GM12873 (cell line): ENCODE data around the gene PIGT.

Experiments
- TF ChIP-seq, protein P1 (sequence below): IDR thresholded peaks from 2 replicates; pipeline ENCODE4 v1.5.1; 2012; ENCODE audit warnings: low read depth, mild to moderate bottlenecking, moderate library complexity, low read length, control low read depth; ENCODE audit not compliant: insufficient read depth; ENCODE audit errors: missing control alignments

The PIGT gene

DNA sequence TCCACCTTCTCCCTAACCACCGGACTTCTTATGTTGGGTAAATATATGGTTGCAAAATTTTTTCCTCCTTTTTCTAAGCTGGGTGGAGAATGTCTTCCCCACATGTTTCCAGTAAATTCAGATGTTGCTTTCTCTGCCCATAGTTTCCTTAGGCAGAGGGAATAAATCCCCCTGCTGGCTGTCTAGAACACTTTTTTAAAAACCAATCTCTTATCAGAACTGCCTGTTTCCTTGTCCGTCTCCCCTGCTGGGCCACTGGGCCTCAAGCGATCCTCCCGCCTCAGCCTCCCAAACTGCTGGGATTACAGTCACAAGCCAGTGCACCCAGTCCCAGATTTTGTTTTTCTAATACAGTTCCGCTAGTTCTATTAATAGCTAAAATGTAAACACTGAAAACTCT is 43.7 kb downstream of the PIGT start:
- TF ChIP-seq, protein P1, sequence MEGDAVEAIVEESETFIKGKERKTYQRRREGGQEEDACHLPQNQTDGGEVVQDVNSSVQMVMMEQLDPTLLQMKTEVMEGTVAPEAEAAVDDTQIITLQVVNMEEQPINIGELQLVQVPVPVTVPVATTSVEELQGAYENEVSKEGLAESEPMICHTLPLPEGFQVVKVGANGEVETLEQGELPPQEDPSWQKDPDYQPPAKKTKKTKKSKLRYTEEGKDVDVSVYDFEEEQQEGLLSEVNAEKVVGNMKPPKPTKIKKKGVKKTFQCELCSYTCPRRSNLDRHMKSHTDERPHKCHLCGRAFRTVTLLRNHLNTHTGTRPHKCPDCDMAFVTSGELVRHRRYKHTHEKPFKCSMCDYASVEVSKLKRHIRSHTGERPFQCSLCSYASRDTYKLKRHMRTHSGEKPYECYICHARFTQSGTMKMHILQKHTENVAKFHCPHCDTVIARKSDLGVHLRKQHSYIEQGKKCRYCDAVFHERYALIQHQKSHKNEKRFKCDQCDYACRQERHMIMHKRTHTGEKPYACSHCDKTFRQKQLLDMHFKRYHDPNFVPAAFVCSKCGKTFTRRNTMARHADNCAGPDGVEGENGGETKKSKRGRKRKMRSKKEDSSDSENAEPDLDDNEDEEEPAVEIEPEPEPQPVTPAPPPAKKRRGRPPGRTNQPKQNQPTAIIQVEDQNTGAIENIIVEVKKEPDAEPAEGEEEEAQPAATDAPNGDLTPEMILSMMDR = peak; percentile 18

DNA sequence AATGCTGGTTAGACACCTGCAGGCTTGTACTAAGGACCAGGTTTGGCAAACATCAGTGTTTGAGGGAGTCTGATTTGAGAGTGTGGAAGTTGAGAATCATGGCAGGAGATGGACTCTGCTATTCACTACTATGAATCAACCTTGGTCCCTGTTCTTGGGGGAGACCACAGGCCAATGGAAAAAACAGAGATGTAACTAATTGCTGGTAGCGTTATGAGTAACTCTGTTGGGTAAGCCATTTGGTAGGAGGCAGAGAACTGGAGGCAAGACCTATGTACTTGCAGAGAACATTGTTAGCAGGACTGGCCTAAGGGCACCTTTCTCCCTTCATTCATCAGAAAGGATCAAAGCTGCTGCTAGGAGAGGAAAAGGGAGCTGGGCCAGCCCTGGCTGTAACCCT is 45.3 kb downstream of the PIGT start:
- TF ChIP-seq, protein P1 = no peak

DNA sequence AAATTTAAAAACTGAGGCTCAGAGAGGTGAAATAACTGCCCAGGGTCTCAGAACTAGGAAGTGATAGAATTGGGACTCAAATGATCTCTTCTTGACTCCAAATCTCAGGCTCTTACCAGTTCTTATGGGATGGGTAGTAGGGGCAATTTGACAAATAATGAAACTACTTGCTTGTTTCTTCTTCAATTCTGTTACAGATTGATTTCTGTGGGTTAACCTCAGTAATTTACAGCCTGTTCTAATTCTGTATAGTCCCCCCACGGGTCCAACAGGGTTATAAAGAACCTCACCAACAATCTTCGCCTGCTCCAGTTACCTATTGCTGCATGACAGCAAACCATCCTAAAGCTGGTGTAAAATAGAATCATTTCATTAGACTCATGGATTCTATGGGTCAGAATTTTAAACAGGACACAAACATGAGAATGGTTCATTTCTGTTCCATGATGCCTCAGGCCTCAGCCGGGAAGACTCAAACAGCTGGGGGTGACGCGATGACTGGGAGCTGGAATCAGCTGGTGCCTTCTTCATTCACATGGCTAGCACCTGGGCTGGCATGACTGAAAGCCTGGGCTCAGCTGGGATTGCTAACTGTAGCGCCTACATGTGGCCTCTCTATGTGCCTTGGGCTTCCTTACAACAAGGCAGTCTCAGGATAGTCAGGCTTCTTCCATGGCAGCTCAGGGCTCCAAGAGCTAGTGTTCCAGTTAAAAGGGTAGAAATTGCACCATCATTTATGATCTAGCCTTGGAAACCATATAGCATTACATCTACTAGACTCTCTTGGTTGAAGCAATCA is 47.0 kb downstream of the PIGT start:
- TF ChIP-seq, protein P1 = no peak

DNA sequence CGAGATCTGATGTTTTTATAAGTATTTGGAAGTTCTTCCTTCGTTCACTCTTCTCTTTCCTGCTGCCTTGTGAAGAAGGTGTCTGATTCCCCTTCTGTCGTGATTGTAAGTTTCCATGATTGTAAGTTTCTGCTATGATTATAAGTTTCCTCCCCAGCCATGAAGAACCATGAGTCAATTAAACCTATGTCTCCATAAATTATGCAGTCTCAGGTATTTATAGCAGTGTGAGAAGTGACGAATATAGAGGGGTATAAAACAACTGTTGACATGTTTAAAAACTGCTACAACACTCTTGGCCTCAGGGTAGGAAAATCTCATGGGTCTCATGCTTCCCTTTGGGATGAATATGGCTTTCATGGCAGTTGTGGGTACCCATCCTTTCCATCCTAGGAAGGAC is 47.8 kb downstream of the PIGT start:
- TF ChIP-seq, protein P1 = no peak

DNA sequence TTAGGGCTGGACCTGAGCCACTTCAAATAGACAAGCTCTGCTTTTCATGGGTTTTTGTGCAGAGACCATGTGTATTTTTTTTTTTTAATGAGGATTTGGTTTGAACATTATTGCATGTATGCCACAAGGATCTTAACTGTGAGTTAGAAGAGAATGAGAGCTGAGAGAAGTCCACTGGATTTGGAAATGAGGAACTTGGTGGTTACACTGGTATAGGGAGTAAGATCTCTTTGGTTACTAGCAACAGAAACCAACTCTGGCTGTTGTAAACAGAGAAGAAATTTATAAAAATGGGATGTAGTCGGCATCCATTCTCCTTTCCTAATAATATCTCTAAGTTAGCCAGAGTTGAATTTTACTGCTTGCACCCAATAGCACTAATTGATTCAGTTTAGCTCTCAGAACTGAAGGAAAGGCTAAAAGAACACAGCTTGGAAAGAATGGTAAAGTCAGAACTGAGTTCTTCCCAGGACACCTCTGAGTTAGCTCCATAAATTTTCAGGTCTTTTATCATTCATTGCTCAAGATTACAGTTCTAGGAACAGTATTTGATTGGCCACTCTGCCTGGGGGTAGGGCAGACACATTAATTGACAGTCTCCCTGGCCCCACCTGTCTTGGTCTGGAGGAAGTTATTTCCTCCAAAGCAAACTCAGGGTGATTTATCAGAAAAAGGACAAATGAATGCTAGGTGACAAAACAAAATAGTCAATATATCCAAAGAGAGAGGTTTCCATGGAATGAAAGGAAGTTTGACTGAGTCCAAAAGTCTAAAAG is 49.7 kb downstream of the PIGT start:
- TF ChIP-seq, protein P1 = no peak

DNA sequence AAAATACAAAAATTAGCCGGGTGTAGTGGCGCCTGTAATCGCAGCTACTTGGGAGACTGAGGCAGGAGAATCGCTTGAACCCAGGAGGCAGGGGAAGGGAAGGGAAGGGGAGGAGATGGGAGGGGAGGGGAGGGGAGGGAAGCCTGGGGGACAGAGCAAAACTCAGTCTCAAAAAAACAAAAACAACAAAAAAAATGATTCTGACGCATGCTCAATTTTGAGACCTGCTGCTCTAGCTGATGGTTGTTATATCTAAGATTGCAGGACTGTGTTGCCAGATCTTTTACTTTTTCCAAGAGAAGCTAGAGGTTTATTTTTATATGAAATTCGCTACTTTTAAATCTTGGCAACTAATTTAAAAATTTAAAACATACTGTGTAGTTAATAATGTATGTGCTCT is 51.2 kb downstream of the PIGT start:
- TF ChIP-seq, protein P1 = no peak

DNA sequence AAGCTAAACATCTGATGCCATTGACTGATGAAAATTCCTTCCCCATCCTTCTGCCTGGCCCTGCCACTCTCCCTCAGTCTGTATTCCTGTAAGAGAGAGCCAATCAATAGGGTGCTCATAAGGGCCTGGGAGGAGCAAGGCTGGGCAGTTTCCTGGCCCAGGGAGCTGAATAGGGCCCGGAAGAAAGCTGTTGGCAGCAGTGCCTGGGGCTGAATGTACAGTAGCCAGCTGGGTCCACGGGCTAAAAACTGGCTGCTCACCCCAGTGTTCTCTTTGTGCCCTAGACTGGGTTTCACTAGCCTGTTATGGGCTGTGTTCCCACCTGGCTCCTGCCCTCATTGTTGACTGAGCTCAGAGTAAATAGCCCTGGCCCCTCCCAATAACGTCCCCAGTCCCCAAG is 51.9 kb downstream of the PIGT start:
- TF ChIP-seq, protein P1 = no peak
